Panc1 (cell line): Measurements from ENCODE around the gene MAPKAPK3. TPM values are rescaled to one million over a fixed set of nuclear protein-coding genes. Genes with fewer than 3 reads are reported as not detected.

Experiments used
- ATAC-seq: fragments of 200-7000 bp; cut with Tn5 transposase; 2 replicates; pipeline ENCODE4 v1.9.1; 2020; ENCODE audit warnings: mild to moderate bottlenecking, moderate library complexity
- BruUV-seq: library from RNA; stranded (reverse); fragments of 400-500 nt; replicated peaks from 2 replicates; lab custom pipeline; 2021; lab: Mats Ljungman, UMichigan
- CTCF ChIA-PET: fragments of 300-600 bp; sonication (Branson Sonifier 250); formaldehyde crosslinking; loops from one replicate; lab custom pipeline; 2022; ENCODE audit warnings: antibody characterized with exemption; lab: Charles Lee
- POLR2A ChIA-PET: fragments of 300-600 bp; sonication (Branson Sonifier 250); formaldehyde crosslinking; loops from one replicate; lab custom pipeline; 2022; ENCODE audit warnings: antibody characterized with exemption; lab: Charles Lee
- DNase-seq: peaks from one replicate; pipeline ENCODE4 v3.0.0-alpha.2; 2010; ENCODE audit warnings: low read depth, low spot score
- H3K27ac ChIP-seq: 2 replicates; pipeline ENCODE4 v1.5.1; 2011; ENCODE audit warnings: mild to moderate bottlenecking, low read length, inconsistent platforms
- H3K27me3 ChIP-seq: fragments of 200-500 bp; sonication (Bioruptor generic); 2 replicates; pipeline ENCODE4 v1.6.0; 2014; ENCODE audit warnings: low read length, inconsistent platforms; ENCODE audit not compliant: control insufficient read depth, insufficient read depth
- H3K36me3 ChIP-seq: fragments of 200-500 bp; sonication (Bioruptor generic); 2 replicates; pipeline ENCODE4 v1.5.1; 2014; ENCODE audit warnings: inconsistent platforms, mild to moderate bottlenecking, low read length, moderate library complexity; ENCODE audit not compliant: control insufficient read depth, insufficient read depth
- H3K4me1 ChIP-seq: 2 replicates; pipeline ENCODE4 v1.5.1; 2011; ENCODE audit warnings: inconsistent platforms, mild to moderate bottlenecking, low read length, moderate library complexity; ENCODE audit not compliant: control insufficient read depth, insufficient read depth
- H3K4me3 ChIP-seq, 2 experiments: 2 replicates each; pipeline ENCODE4 v1.5.1; 2011 to 2012; ENCODE audit warnings: low read depth in 2 of 2, low read length in 2 of 2, mild to moderate bottlenecking in 2 of 2, inconsistent platforms in 1 of 2, moderate library complexity in 1 of 2
- H3K9me3 ChIP-seq: fragments of 200-500 bp; sonication (Bioruptor generic); 2 replicates; pipeline ENCODE4 v1.5.1; 2014; ENCODE audit warnings: low read depth, mild to moderate bottlenecking, inconsistent platforms, low read length, moderate library complexity; ENCODE audit not compliant: control insufficient read depth, insufficient read depth
- POLR2AphosphoS5 ChIP-seq: IDR thresholded peaks from 2 replicates; pipeline ENCODE4 v1.6.1; 2012; ENCODE audit warnings: mild to moderate bottlenecking, low read depth, low read length, moderate library complexity
- REST ChIP-seq, 2 experiments: IDR thresholded peaks; 2 replicates each; pipeline ENCODE4 v1.6.1; 2011 to 2012; ENCODE audit warnings: low read depth in 2 of 2, control low read depth in 1 of 2, low read length in 1 of 2, mild to moderate bottlenecking in 1 of 2, moderate library complexity in 1 of 2; ENCODE audit not compliant: insufficient read depth in 1 of 2
- SIN3A ChIP-seq: IDR thresholded peaks from 2 replicates; pipeline ENCODE4 v1.6.1; 2012; ENCODE audit warnings: low read depth, mild to moderate bottlenecking, low read length, moderate library complexity, borderline replicate concordance; ENCODE audit not compliant: insufficient read depth
- TCF7L2 ChIP-seq: IDR thresholded peaks from 2 replicates; pipeline ENCODE4 v1.6.1; 2011; ENCODE audit warnings: mild to moderate bottlenecking, low read depth, low read length, inconsistent platforms
- in situ Hi-C: cut with HindIII; loops from 2 replicates; pipeline ENCODE4 v1.10.0; 2016; ENCODE audit warnings: low sequenced_read_pairs, low pct_unique_long_range_greater_than_20kb
- intact Hi-C: fragments of 100-400 bp; cut with micrococcal nuclease; formaldehyde crosslinking; loops from one replicate; pipeline ENCODE4 v1.10.0; 2022; ENCODE audit not compliant: unreplicated experiment
- total RNA-seq: library from RNA; stranded (reverse); gene quantifications from one replicate; pipeline ENCODE4 v1.2.1, GENCODE V29; 2021; ENCODE audit not compliant: unreplicated experiment
- TF ChIP-seq, protein P1 (sequence below): fragments of 450-650 bp; IDR thresholded peaks from 2 replicates; pipeline ENCODE4 v1.5.1; 2017; ENCODE audit warnings: mild to moderate bottlenecking

The MAPKAPK3 gene
- total RNA-seq, 1 experiment from 2014 or later, result 14.8 TPM

DNA sequence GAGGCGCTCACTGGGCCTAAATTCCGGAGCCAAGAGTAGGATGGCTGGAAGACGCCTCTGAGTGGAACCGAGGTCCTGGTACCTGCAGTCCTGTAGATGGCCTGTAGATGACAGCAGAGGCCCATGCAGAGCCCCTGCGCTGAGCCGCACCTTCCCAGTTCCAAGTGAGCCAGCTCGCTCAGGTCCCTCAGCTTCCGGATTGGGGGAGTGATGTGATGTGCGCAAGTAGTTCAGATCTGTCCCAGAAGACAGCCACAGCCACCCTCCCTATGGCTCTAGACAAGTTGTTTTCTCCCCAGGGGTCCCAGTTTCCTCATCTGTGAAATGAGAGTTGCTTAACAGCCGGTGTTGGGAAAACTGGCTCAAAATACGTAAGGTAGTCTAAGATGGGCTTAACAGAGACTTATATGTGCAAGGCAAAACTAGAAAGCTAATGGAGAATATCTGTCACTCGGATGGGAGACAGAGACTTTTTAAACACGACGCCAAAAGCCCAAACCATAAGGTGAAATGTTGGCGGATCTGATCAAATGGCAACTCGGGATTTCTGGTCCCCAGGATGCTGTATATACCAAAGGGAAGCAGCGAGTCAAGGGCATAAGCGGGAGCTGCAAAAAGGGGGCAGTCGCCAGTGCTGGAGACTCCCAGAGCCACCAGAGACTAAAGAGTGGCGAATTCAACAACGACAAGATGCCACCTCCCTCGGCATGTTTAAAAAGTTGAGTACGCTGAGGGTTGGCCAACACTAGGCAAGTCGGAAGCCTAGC, 765 bp upstream of the MAPKAPK3 start:
- Histone ChIP-seq H3K36me3 (no peaks in the 10 kb centered on the region), H3K4me3 (peak overlapping the region; percentile 59 to 75), H3K4me1 (no peaks in the 10 kb centered on the region; the same call in 1 of the 2 replicates), H3K27ac (no peak overlapping the region), H3K27me3 (no peaks in the 10 kb centered on the region), H3K9me3 (no peaks in the 10 kb centered on the region)
- TF ChIP-seq, protein P1, sequence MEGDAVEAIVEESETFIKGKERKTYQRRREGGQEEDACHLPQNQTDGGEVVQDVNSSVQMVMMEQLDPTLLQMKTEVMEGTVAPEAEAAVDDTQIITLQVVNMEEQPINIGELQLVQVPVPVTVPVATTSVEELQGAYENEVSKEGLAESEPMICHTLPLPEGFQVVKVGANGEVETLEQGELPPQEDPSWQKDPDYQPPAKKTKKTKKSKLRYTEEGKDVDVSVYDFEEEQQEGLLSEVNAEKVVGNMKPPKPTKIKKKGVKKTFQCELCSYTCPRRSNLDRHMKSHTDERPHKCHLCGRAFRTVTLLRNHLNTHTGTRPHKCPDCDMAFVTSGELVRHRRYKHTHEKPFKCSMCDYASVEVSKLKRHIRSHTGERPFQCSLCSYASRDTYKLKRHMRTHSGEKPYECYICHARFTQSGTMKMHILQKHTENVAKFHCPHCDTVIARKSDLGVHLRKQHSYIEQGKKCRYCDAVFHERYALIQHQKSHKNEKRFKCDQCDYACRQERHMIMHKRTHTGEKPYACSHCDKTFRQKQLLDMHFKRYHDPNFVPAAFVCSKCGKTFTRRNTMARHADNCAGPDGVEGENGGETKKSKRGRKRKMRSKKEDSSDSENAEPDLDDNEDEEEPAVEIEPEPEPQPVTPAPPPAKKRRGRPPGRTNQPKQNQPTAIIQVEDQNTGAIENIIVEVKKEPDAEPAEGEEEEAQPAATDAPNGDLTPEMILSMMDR, result peak; percentile 99
- TF ChIP-seq POLR2AphosphoS5, result no peak
- TF ChIP-seq REST (IDR thresholded peaks at IDR 0.05; ENCODE audit: insufficient read depth in 1 of 2, low read depth in 2 of 2, low read length in 1 of 2), result no peak
- no peak for TF ChIP-seq SIN3A
- ChIA-PET POLR2A (no interaction called here), CTCF (interaction anchor here (0.6 to 1.2 kb wide), 6 partner anchors 33 to 756 kb away, joined by 3 to 8 read pairs (median 4); partner anchors contain the start of gene C3orf18)
- ATAC-seq (peak; percentile 74), DNase-seq (peak; percentile 84)
- intact Hi-C loops (loop anchor here (2.0 to 5.0 kb wide), 2 partner anchors 36 to 757 kb away; no protein-coding TSS in a partner anchor), in situ Hi-C loops (no loop called here)
- BruUV-seq, result no TSS peak

DNA sequence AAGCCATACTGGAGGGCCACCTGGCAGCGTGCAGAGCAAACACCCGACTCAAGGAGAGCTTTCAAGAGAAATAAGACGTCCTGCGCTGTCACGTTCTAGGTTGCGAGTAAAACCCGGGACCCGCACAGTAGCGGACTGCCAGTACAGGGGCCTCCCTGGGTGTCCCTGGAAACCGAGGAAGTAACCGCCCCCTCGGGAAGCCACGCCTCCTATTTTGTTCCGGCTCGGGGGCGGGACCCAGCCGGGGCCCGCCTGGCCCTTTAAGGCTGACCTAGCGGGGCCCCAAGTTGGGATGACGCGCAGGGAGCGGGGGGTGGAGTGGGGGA, 218 bp upstream of the MAPKAPK3 start:
- no TSS peak for BruUV-seq
- POLR2A ChIA-PET, result no interaction called here
- in situ Hi-C loops, result no loop called here

More for the DNA sequence above, 218 bp upstream of the MAPKAPK3 start:
- CTCF ChIA-PET, result interaction anchor here (0.6 to 1.2 kb wide), 6 partner anchors 32 to 755 kb away, joined by 3 to 8 read pairs (median 4); partner anchors contain the start of gene C3orf18
- no peaks in the 10 kb centered on the region for H3K36me3 ChIP-seq
- peak overlapping the region; percentile 59 to 75 for H3K4me3 ChIP-seq
- H3K9me3 ChIP-seq, result no peaks in the 10 kb centered on the region
- intact Hi-C loops, result loop anchor here (2.0 to 5.0 kb wide), 2 partner anchors 36 to 756 kb away; no protein-coding TSS in a partner anchor
- TF ChIP-seq SIN3A (no peak), POLR2AphosphoS5 (no peak), REST (IDR thresholded peaks at IDR 0.05; ENCODE audit: insufficient read depth in 1 of 2, low read depth in 2 of 2, low read length in 1 of 2) (no peak), TCF7L2 (no peak)
- TF ChIP-seq, protein P1, result no peak
- no peaks in the 10 kb centered on the region for H3K27me3 ChIP-seq
- no peaks in the 10 kb centered on the region; the same call in 1 of the 2 replicates for H3K4me1 ChIP-seq
- DNase-seq (no peak), ATAC-seq (peak; percentile 77)
- no peak overlapping the region for H3K27ac ChIP-seq
